NCI-H345 treated with DMSO at 0.1 percent for 48 hours (cell line): Measurements from ENCODE around the gene UNK.
"Not testable (repeated sequence)": the region's sequence is repeated elsewhere in the genome, so short reads cannot be mapped to it uniquely, and the experiment has no call there.

Experiments
- DNase-seq: peaks from one replicate; lab custom pipeline; 2025; ENCODE audit not compliant: unreplicated experiment; lab: John Stamatoyannopoulos, UW

UNK gene

GRCh38 chr17:75795820-75796607, 11.4 kb downstream of the UNK start:
- no peak for DNase-seq

GRCh38 chr17:75799402-75799801, 14.8 kb downstream of the UNK start:
- no peak for DNase-seq

GRCh38 chr17:75803883-75804282, 19.3 kb downstream of the UNK start:
- DNase-seq, result no peak

- DNase-seq, result no peak
These were observed 22.4 kb downstream of the UNK start for GRCh38 chr17:75806822-75807500.

- no peak for DNase-seq
These were observed 23.3 kb downstream of the UNK start for GRCh38 chr17:75807861-75808260.

- no peak for DNase-seq
These were observed 23.9 kb downstream of the UNK start for GRCh38 chr17:75808549-75808904.

GRCh38 chr17:75808905-75809621, 24.5 kb downstream of the UNK start:
- DNase-seq, result no peak

- no peak for DNase-seq
These were observed 25.1 kb downstream of the UNK start for GRCh38 chr17:75809631-75810111.

- DNase-seq, result no peak
These were observed 25.6 kb downstream of the UNK start for GRCh38 chr17:75810216-75810615.

GRCh38 chr17:75810756-75811155, 26.1 kb downstream of the UNK start:
- not testable (repeated sequence) for DNase-seq

- DNase-seq, result no peak
These were observed 26.6 kb downstream of the UNK start for GRCh38 chr17:75811174-75811573.

- no peak for DNase-seq
These were observed 27.7 kb downstream of the UNK start for GRCh38 chr17:75812096-75813013.

- DNase-seq, result no peak
These were observed 28.7 kb downstream of the UNK start for GRCh38 chr17:75813081-75814020.

GRCh38 chr17:75814021-75814395, 29.4 kb downstream of the UNK start:
- no peak for DNase-seq

GRCh38 chr17:75814900-75815373, 30.3 kb downstream of the UNK start:
- no peak for DNase-seq

- DNase-seq, result no peak
These were observed 30.8 kb downstream of the UNK start for GRCh38 chr17:75815399-75815798.

- DNase-seq, result no peak
These were observed 32.1 kb downstream of the UNK start for GRCh38 chr17:75816693-75817092.

- DNase-seq, result no peak
These were observed 33.0 kb downstream of the UNK start for GRCh38 chr17:75817571-75817970.

- no peak for DNase-seq
These were observed 33.8 kb downstream of the UNK start for GRCh38 chr17:75818326-75818885.
